ENCODE measurements around the gene SGMS2.

Gene SGMS2

DNA sequence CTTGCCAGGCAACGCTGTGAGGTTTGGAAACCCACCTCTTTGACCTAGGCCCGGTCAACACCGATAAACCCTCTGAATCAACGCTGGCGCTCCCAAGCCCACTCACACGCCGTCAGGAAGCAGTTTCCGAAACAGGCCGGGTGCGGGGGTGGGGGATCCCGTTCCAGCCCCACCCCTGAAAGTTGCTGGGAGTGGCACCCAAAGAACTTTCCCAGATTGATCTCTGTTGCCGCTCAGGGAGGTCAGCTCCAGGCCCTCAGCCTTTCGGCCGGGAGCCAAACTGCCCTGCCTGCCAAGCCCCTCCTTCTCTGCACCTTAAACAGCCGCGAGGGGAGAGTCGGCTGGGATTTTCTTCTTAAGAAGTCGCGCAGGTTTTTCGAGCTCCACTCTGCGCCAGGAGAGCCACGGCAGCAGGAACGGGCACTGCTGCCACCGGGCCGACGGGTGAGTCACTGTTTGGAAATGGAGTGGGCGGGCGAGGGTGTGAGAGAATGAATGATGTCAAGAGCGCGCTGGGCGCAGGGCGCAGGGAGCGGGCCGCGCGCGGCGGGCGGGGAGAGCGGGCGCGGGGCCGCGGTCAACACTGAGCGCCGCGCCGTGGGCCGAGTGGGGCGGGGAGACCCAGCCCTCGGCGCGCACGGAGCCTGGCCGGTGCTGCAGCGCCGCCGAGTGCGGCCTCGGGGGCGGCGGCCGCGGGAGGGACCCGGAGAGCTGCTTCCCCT, at the start of gene SGMS2:
TSS of gene SGMS2 (plus strand) at position 583 of the 722 bp plus-strand sequence. CDS start 70,622 bp downstream, outside the sequence.
- DNase-seq, result peak; percentile 16

DNA sequence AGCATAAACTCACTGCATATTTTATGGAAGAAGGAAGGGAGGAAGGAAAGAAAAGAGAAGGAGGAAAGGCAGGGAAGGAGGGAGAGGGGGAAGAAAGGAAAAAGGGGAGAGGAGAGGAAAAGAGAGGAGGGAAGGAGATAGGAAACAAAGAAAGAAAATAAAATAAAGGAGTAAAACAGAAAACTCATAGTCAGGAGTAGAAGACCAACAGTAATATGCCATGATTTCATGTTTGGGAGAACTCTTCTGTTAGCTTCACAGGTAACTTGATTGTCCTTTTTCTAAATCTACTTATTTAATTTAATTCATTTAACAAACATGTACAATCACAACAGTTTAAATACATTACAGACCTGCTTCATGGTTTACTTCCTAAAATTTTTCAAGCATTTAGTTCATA, 46.8 kb upstream of the SGMS2 start:
- no peak for DNase-seq

DNA sequence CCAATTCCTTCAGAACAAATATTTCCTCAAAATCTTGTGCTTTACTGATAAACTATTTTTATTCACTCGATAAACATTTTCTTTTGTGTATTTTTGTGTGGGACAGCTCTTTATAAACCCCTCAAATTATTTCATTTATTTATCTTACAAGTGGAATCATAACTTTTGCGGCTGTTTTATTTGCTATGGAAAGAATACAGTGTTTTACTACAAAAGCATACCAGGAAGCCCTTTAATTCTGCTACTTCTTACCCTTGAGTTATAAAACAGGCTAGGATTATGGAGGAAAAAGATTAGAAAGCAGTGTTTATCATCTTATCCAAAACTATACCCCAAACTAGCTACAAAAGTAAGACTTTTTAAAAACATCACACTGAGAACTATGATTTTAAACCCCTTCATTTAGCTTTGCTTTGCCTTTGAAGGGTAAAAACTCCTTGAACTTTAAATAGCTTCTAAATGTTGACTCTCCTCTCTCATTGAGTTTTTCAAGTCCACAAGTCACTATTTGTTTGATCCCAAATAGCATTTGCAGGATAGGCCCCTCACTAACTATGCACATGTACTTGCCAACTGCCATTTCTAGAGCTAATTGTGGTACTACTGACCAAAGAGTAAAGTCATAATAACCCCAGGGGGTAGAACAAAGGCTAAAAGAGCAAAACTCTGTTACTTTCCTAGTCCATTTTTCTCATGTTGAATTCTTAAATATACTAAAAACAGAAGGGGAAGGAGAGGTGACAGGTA, 45.8 kb upstream of the SGMS2 start:
- DNase-seq, result no peak

DNA sequence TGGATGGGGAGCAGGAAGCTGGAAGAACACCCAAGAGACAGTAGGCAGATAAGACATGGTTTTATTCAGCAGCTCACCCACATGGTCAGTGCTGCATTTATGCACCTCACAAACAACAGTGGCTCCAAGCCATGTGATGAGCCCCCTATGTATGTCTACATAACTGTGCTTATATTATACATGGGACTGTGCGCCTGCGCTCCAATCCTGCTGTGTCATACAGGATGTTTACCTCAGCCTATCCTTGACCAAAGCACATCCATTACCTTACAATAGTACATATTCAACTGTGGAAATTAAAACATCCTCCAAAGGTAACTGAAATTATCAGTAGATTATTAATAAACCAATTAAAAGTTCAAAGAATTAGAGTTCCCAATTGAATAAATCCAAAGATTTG, 44.1 kb upstream of the SGMS2 start:
- peak; percentile 10 for DNase-seq

DNA sequence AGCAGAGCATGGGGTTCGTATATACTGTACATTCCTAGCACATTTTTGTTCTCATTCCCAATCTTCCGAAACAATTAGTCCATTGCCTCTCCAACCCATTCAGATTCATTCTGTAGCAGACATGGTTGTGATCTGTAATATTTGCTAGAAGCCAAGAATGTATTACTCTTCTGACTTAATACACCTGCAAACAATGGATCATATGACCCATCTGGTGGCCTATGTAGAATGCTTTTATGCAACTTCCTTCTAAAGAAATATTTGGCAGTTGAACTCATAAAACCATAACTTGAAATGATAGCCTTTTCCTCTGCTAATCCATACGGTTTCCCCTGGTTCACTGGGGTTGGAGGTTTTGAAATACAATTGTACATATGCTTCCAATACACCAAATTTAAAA, 32.8 kb upstream of the SGMS2 start:
- no peak for DNase-seq

DNA sequence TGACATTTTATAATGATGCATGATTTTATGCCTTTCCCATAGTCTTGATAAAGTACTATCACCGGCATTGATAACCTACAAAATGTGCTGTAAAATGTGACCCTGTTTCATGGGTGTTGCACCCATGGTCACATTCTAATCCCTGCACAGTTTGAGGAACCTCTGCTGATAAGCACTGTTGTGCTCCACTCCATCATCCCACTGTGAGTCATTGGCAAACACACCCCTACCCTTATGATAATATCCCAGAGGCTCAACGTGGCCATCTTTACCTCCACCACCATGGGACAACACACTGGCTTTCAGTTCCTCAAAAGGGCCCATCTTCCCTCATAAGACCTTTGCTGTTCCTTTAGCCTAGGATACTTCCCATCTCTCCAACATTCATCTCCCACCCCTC, 32.0 kb upstream of the SGMS2 start:
- no peak for DNase-seq

DNA sequence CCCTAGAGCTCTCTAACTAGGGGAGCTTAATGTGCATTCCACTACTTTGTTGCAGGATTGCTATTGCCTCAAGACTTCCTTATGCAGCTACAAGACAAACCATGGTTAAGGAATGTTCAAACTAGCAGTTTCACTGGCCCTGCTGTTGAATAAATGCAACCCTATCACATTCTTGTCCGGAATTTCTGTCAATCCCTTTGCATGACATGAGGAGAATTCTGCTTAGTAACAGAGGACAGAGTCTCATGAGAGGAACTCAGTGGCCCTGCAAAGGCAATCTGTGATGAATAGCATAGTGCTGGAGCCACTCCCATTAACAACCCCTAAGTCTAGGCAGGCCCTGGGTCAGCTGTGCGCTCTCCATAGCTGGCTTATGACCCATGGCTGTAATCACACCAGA, 30.7 kb upstream of the SGMS2 start:
- DNase-seq, result no peak

DNA sequence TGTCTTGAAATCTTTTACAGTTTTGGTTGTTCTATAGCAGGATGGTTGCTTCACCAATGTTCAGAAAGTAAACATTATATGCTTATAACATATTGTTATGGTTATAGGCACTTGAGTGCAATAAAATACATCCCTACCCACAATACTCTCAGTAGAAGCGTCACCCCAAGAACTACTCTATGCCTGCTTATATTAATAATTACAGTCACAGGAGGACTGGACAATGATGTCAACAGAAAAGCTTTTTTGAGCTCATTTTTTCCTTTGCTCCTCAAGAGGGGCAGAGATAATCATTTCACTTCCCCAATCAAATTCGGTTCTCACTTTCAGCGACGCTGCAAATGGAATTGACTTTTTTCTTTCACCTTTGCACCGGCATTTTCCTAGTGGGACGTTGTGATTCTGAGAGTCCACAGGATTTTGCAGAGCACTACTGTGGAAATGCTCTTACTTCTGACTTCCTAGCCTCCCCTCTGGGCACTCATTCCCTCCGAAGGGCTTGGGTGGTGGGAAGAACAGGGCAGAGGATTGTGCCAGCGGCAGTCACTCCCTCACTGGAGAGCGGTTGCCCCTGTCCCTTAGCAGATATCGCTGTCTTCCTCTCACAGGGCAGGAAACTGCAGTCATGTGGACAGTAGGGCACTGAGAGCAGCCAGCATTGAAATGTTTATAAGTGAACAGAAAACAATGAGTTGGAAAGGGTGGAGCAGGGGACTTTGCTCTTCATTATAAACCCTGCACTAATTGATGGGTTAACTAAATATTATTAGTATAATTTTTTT, 24.9 kb upstream of the SGMS2 start:
- no peak for DNase-seq

DNA sequence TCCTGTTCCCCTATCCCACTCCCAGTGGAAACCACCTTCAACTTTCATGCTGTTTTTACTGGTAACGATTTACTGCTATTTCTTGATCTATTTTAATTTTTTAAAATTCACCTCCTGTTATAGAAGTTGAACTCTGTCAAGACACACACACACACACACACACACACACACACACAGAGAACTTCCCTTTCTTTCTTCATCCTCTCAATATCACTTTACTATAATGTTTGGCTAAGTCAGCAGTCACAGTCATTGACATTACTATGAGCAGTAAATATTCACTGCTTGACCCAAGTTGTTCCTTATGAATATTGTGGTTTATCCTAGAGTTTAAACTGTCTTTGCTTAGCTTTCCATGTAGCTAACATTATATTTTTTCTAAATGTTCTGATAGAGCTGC, 24.0 kb upstream of the SGMS2 start:
- no peak for DNase-seq

DNA sequence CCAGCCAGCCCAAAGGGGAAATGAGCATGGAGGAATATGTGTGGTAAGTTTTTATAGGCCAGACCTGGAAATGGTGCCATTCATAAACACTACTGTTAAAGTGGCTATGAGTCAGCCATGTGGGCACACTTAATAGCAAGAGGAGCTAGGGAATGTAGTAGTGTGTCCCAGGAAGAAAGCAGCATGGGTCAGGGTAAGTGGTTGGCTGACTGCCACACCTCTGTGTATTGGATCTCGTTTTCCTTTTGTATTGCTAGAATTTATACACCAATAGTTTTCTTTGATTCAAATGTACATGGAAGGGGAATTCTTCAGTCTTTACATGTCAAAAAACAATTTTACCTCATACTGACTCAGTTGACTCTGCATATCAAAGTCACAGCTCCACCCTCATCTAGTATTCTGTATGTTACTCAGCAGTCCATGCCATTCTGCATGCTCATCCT, 22.9 kb upstream of the SGMS2 start:
- no peak for DNase-seq

DNA sequence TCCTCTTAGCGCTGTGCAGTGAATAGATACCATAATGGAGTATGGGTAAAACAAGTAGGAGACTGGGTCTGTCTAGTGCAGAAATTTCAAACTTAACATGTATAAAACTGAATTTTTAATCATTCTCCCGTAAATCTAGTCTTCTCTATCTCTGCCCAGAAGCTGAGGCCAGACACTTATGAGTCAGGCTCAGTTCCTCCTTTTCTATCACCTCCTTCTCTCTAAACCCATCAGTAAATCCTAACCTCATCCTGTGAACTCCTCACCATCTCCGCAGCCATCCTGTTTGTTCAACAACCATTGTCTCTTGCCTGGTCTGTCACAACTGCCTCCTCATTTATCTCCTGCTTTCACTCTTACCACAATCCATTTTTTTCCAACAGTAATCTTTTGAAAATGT, 19.8 kb upstream of the SGMS2 start:
- DNase-seq, result no peak

DNA sequence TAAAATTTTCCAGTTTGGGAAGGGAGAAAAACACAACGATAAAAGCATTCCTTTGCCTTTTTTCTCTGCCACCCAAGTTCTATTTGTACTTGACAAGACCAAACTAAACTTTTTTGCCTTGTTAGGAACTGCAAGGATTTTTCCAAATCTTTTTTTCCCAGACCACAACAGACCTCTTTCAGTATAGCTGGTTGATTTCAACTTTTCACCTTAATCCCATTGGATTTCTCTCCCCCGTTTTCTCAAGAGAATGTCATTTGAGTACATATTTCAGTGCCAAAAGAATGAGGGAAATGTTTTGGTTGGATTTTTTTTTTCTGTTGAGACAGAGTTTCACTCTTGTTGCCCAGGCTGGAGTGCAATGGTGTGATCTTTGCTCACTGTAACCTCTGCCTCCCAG, 18.5 kb upstream of the SGMS2 start:
- DNase-seq, result no peak

DNA sequence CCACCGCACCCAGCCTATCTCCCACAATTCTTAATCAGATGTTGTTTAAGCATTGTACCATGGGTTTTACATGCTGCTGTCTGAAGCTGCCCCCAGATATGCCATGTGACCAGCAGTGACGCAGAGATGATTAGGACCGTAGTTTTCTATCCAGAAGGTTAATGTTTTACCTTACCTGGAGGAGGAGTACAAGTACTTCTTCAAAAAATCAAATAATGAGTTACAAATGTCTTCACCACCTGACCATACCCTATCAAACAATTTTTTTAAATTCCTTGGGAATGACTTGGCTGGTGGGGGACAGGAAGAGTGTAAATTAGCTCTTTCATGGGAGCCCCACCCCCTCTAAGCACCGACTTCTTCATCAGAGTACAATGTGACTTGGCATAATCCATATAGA, 16.2 kb upstream of the SGMS2 start:
- DNase-seq, result no peak

DNA sequence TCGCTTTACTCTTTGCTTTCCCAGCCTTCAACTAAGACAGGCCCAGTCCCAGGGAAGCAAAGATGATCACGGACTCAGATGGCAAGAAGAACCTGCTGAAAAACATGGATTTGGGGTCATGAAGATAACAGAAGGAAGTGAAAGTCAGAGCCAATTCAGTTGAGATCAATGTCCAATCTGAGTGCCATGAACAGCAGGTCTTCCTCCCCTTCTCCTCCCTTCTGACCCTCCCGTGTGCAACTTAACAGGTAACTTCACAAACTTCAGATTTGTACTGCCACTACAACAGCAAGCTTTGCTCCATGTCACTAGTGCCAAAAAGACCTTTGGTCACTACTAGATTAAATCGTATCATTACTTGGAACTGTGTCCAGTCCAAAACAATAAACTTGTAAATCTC, 15.5 kb upstream of the SGMS2 start:
- DNase-seq, result no peak

DNA sequence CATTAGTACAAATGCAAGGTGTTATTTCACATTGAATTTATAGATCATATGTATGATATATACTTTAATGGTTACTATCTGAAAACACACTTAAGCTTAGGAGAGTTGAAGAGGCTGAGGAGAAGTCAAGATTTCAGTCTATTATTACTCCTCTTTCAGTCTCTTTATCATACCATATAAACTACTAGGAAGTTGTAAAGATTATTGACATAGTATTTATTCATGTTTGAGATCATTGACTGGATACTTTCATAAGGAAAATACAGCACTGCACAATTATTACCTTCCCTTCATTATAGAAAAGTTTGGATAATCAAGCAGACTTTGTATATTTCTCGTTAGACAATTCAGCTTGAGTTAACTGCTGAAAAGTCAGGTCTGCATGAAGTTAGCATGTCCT, 10.0 kb upstream of the SGMS2 start:
- no peak for DNase-seq

DNA sequence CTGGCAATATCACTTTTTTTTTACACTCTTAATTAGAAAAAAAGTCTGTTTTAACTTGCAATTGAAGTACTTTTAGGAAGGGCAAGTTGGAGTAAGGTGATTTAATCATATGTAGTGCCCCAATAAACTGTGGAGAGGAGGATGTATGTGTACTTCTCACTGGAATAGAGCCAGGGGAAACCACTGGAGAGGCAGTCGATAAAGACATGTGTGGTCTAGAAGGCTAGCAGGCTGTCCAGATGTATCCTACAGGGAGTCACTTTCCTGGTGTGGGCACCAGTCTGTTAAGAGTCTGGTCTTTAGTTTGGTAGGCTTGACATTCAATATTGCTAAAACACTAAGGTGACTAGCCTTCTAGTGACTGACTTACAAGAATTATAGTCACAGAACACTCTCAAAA, 9.6 kb upstream of the SGMS2 start:
- DNase-seq, result no peak

DNA sequence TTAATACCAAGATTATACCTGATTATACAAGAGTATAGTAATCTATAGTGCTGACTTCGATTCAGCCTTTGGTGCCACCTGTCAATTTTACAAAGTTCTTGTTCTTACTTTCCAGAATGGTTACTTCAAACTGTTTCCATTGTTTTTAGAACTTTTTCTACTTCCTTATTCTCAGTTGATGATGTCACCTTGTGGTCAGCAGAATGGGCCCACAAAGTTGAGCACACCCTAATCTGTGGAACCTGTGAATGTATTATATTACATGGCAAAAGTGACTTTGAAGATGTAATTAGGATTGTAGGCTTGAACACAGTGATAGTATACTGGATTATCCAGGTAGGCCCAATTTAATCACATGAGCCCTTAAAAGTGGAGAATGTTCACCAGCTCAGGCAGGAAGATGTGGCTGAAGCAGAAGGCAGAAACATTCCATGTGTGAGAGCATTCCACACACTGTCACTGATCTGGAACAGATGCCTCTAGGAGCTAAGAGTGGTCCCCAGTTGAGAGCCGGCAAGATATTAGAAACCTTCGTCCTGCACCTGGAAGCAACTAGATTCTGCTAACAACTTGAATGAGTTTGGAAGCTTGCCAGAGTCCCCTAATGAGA, 6.3 kb upstream of the SGMS2 start:
- DNase-seq, result no peak

DNA sequence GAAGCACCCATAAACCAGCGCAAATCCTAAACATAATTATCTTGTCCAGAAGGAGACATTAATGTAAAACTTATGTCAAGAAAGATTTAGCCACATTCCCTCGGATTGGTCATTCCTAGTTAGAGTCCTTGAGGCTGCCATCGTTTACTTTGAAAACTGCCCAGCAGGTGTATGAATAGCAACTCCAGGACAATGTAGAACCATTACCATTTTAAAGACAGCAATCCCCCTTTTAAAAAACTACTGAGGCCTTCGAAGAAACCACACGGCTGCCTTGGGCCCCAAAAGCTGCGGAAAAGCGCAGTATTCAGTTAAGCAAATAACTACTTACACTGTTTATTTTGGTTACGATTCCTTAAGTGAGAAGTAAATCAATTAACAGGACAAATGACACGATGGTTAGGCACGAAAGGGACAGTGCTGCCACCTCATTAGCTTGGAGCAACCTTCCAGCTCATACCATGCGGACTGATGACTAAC, 822 bp upstream of the SGMS2 start:
- DNase-seq, result no peak

DNA sequence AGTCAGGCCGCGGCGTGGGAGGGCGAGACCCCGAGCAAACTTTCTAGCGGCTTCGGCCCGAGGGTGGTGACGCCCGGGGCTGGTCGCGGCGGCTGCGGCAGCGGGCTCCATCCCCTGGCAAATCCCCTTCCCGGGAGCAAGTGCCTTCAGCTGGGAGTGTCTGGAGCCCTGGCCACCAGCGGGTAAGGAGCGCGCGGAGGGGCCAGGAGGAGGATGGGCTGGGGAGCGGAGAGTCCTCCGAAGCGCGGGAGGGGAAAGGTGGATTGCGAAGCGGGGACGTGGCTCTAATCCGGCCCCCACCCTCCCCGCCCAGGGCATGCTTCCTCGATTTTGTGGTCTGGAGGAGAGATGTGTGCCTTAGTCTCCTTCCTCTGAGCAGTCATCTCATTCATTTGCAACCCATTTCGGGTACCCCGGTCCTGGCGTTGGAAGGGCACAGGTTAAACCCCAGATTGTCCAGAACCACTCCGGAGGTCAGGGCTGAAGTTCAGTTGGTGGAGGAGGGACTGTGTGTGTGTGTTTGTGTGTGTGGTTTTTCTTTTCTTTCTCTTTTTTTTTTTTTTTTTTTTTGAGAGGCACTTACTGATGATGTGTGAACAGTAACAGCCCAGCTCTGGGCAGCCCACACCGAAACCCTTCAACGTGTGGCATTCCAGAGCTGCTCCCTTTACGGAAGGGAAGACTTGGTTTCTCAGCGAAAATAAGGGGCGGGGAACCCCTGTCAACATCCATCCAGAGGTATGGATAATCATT, 516 bp downstream of the SGMS2 start:
- DNase-seq, result no peak

DNA sequence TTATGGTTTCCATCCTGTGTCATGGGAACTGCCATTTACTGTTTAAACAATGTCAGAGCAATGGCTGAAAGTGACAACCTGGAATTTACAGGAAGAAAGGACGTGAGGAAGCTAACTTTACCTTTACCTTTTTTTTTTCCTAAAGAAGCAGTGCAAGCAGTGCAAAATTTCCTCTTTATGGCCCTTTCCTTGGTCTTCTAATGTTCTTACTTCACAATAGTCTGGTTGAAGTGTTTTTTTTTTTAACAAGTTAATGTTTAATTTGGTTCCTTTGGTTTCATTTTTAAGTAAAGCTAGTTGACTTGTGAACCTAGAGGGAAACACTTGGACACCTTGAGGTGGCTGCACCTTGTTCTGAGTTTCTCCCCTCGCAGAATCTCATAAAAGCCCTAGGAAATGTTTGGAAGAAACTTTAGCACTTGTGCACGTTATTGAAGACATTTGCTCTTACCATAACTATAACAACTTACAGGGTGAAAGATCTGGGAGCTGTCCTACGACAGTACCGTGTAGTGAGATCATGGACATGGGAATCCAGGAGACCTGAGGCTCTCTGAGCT, 1.8 kb downstream of the SGMS2 start:
- DNase-seq, result no peak

DNA sequence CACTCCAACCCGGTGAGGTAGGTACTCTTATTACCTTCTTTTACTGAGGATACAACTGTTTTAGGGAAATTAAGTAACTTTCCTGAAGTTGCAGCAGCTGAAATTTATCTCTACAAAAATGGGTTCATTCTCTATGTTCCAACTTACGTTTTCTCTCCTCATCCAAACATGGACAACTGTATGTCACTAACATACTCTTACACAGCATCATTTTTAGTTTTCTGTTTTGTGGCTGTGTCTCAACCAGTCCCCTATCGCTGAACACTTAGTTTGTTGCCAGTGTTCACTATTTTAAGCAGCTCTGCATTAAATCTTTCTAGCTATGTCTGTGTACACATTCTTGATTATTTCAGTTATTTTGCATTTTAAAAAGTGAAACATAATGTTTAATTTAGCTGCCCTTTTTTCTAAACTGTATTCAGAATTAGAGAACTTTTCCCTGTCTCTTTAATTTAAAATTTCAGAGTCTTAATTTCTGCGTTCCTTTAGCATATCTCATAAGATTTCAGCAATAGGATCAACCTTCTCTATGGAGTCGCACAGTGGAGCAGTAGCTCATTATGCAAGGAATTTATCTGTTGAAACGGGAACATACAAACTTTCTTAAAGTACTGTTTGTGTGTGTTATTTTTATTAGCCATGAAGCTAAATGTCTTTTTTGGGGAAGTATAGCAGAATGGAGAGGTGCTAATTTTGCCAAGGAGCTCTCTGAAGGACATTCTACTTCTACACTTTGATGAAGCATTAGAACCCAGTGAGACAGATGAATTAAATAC, 3.8 kb downstream of the SGMS2 start:
- DNase-seq, result no peak

Data from CD4-positive, alpha-beta T cell treated with Interleukin-10 for 1 hour (primary cell).